ENCODE measurements around the gene GRIP1. TPM values are rescaled to one million over a fixed set of nuclear protein-coding genes. Genes with fewer than 3 reads are reported as not detected.
"Not testable (repeated sequence)": the region's sequence is repeated elsewhere in the genome, so short reads cannot be mapped to it uniquely, and the experiment has no call there.

GRIP1 gene
- total and polyA plus RNA-seq, 12 donors: 0.12 to 7.3 (median 1.9) TPM

DNA sequence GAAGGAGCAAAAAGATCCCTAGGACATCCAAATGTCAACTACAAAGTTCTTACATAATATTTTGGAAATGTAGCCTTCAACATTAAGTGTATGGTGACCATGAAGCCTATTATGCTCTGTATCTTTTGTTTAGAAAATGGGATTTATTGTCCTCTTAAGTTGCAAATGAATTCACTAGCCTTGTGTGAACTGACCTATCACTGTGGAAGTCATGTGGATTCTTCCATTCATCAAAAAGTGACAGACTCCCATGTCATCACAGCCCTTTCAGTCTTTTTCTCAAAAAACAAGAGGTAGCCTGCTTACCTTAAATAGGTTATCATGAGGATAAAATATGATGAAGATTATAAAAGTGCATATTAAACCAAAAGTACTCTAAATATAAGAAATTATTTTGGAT is 179.9 kb downstream of the GRIP1 start:
- no peaks in the 10 kb centered on the region for H3K27me3 ChIP-seq
- TF ChIP-seq CTCF (IDR thresholded peaks at IDR 0.05): no peak
- no peaks in the 10 kb centered on the region for H3K36me3 ChIP-seq
- DNase-seq (no peak), ATAC-seq (no peak)
- no peaks in the 10 kb centered on the region for H3K4me1 ChIP-seq
- no peak overlapping the region for H3K4me3 ChIP-seq
- no peak overlapping the region for H3K27ac ChIP-seq
- intact Hi-C loops (cut with DNase I): no loop called here
- H3K9me3 ChIP-seq: no peaks in the 10 kb centered on the region

GRCh38 chr12:66498059-66498458 is 180.8 kb downstream of the GRIP1 start:
- H3K4me1 ChIP-seq; H3K4me3 ChIP-seq; ATAC-seq; intact Hi-C loops (cut with DNase I); H3K9me3 ChIP-seq; H3K27ac ChIP-seq; H3K27me3 ChIP-seq; H3K36me3 ChIP-seq; DNase-seq: not testable (repeated sequence)
- 77 to 82% methylated on average over 6 of the region's 6 CpGs for WGBS, 2 donors

GRCh38 chr12:66497008-66497897 is 181.6 kb downstream of the GRIP1 start:
- no peak overlapping the region for H3K4me3 ChIP-seq
- ATAC-seq: no peak
- no peak overlapping the region for H3K27ac ChIP-seq
- intact Hi-C loops (cut with DNase I): no loop called here
- no peaks in the 10 kb centered on the region for H3K27me3 ChIP-seq
- 78 to 83% methylated on average over 7 to 8 of the region's 8 CpGs for WGBS, 2 donors
- H3K36me3 ChIP-seq: no peaks in the 10 kb centered on the region
- no peaks in the 10 kb centered on the region for H3K9me3 ChIP-seq
- no peak for TF ChIP-seq CTCF (IDR thresholded peaks at IDR 0.05)
- no peaks in the 10 kb centered on the region for H3K4me1 ChIP-seq
- no peak for DNase-seq

DNA sequence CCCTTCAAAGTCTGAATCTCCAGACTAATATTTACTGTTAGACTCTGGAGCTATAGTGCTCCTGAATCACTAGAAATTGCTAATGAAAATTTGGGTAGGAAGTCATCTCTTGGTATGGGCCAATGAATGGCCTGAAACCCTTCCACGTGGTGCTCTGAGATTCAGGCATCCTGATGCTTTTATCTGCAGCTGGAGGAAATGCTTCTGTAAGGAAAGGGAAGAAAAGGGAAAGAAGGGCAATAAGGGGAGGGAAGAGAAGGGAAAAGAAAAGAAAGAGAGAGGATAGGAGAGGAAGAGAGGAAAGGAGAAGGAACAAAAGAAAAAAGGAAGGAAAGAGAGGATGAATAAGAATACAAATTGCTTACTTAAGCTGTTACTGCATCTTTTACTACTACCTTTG is 182.3 kb downstream of the GRIP1 start:
- Histone ChIP-seq H3K27me3 (no peaks in the 10 kb centered on the region), H3K27ac (no peak overlapping the region), H3K4me3 (no peak overlapping the region), H3K36me3 (no peaks in the 10 kb centered on the region), H3K9me3 (no peaks in the 10 kb centered on the region), H3K4me1 (no peaks in the 10 kb centered on the region)
- TF ChIP-seq CTCF (IDR thresholded peaks at IDR 0.05): no peak
- WGBS, 2 donors: 9 to 20% methylated on average over 1 of the region's 1 CpG
- no peak for DNase-seq
- ATAC-seq: no peak
- intact Hi-C loops (cut with DNase I): no loop called here

- no peaks in the 10 kb centered on the region for H3K4me1 ChIP-seq
- H3K36me3 ChIP-seq: no peaks in the 10 kb centered on the region
- H3K27me3 ChIP-seq: no peaks in the 10 kb centered on the region
- 90 to 94% methylated on average over 14 of the region's 14 CpGs for WGBS, 2 donors
- no peak for ATAC-seq
- H3K4me3 ChIP-seq: no peak overlapping the region
- intact Hi-C loops (cut with DNase I): no loop called here
- no peak for DNase-seq
- H3K9me3 ChIP-seq: no peaks in the 10 kb centered on the region
- no peak for TF ChIP-seq CTCF (IDR thresholded peaks at IDR 0.05)
- no peak overlapping the region for H3K27ac ChIP-seq
Measured at GRCh38 chr12:66495709-66496108, 183.2 kb downstream of the GRIP1 start.
